HL-60 (cell line): ENCODE measurements around the gene FUT8.

Experiments
- CTCF ChIP-seq: IDR thresholded peaks from one replicate; pipeline ENCODE4 v1.5.1; 2011; ENCODE audit warnings: low read length, control low read depth, inconsistent platforms; ENCODE audit not compliant: insufficient read depth
- GABPA ChIP-seq: IDR thresholded peaks from 2 replicates; pipeline ENCODE4 v1.6.1; 2012; ENCODE audit warnings: low read depth
- POLR2AphosphoS5 ChIP-seq: IDR thresholded peaks from 2 replicates; pipeline ENCODE4 v1.6.1; 2012; ENCODE audit warnings: low read depth
- SPI1 ChIP-seq: IDR thresholded peaks from 2 replicates; pipeline ENCODE4 v1.6.1; 2012; ENCODE audit warnings: low read depth, mild to moderate bottlenecking, borderline replicate concordance
- TF ChIP-seq, protein P1 (sequence below): IDR thresholded peaks from 2 replicates; pipeline ENCODE4 v1.6.1; 2012; ENCODE audit warnings: low read depth; ENCODE audit not compliant: insufficient replicate concordance

DNA sequence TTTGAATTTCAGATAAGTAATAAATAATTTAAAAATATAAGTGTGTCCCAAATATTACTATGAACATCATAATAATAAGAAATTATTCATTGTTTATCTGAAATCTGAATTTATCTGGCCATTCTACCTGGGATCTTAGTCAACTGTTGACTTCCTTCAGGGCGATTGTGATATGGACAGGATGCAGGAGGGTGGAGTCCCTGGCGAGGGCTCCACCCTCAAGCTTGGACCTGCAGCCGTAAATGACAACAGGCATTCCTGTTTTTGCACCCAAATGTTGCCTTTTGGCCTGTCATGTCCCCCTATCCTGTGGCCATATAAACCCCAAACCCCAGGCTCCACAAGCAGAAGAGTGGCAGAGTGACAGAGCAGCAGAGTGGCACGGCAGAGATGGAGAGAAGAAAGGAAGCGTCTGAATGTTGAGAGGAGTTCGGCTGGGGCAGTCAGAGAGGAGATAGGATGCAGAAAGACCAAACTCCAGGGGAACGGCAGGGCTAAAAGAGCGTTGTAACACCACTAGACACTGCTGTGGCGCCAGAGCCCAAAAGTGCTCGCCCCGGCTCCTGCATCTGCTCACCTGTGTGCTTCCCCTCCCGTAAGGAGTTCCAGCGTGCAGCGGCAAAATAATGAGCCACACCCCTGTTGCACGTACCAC is 39.4 kb upstream of the FUT8 start:
- no peak for TF ChIP-seq POLR2AphosphoS5
- TF ChIP-seq CTCF, result no peak
- TF ChIP-seq, protein P1, sequence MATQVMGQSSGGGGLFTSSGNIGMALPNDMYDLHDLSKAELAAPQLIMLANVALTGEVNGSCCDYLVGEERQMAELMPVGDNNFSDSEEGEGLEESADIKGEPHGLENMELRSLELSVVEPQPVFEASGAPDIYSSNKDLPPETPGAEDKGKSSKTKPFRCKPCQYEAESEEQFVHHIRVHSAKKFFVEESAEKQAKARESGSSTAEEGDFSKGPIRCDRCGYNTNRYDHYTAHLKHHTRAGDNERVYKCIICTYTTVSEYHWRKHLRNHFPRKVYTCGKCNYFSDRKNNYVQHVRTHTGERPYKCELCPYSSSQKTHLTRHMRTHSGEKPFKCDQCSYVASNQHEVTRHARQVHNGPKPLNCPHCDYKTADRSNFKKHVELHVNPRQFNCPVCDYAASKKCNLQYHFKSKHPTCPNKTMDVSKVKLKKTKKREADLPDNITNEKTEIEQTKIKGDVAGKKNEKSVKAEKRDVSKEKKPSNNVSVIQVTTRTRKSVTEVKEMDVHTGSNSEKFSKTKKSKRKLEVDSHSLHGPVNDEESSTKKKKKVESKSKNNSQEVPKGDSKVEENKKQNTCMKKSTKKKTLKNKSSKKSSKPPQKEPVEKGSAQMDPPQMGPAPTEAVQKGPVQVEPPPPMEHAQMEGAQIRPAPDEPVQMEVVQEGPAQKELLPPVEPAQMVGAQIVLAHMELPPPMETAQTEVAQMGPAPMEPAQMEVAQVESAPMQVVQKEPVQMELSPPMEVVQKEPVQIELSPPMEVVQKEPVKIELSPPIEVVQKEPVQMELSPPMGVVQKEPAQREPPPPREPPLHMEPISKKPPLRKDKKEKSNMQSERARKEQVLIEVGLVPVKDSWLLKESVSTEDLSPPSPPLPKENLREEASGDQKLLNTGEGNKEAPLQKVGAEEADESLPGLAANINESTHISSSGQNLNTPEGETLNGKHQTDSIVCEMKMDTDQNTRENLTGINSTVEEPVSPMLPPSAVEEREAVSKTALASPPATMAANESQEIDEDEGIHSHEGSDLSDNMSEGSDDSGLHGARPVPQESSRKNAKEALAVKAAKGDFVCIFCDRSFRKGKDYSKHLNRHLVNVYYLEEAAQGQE, result no peak
- TF ChIP-seq SPI1, result no peak
- TF ChIP-seq GABPA, result no peak
